HG03196 (cell line): ENCODE data around the gene CHRNB4.

ENCODE experiments used
- ATAC-seq: cut with Tn5 transposase; IDR thresholded peaks from one replicate; pipeline ENCODE4 v1.9.1; 2021; ENCODE audit not compliant: unreplicated experiment

The CHRNB4 gene

DNA sequence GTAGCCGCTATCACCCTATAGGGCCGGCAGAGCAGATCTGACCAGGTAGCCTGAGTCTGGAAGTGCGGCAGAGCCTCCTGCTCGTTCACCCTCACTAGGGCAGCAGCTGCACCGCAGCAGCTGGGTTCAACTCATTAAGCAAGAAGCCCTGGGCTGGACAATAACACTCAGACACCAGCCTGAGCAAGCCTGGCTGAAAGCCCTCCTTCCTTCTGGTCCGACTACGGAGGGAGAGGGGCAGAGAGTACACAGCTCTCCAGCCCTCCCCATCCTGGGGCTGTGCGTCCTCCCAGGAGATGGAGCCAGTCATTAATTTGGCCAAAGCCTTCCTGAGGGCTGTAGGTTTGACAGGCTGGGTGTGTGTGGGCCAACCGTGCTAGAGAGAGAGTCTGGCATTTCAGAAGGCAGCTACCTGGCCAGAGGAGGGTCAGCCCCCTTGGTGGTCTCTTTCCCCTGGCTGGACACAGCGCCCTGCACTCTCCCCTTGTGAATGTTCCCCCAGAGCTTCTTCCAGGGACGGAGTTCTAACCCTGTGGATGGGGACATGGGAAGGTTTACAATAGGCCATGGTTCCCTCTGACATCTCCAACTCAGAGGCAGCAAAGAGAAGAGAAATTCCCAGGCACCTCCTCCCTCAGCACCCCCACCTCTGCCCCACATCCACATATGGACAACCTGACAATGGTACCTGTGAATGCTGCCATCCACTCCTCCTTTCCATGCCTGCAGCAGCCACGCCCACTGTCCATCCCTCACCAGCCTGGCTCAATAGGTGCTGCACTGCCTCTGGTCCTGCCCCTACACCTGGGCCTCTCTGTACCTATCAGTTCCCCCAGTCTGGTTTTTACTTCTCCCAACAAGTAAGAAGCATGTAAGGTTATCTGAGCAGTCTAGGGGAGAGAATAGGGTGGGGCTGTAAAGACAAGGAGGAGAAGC is 6.5 kb downstream of the CHRNB4 start:
- no peak for ATAC-seq

DNA sequence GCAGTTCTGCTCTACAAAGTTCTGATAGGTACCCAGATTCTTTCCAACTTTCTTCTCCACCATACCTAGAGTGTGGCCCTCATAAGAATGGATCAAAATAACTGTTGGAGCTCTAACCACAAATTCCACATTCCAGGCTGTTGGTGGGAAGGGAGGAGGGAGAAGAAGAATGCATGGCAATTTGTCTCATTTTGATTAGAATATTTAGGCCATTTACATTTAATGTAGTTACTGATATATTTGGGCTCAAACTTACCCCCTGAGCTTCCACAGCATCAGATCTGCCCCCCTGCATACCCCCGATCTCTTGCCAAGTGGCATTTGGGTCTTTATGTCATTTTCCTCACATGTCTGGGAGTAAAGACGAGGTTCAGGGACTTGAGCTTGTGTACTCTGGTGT is 7.7 kb downstream of the CHRNB4 start:
- no peak for ATAC-seq

DNA sequence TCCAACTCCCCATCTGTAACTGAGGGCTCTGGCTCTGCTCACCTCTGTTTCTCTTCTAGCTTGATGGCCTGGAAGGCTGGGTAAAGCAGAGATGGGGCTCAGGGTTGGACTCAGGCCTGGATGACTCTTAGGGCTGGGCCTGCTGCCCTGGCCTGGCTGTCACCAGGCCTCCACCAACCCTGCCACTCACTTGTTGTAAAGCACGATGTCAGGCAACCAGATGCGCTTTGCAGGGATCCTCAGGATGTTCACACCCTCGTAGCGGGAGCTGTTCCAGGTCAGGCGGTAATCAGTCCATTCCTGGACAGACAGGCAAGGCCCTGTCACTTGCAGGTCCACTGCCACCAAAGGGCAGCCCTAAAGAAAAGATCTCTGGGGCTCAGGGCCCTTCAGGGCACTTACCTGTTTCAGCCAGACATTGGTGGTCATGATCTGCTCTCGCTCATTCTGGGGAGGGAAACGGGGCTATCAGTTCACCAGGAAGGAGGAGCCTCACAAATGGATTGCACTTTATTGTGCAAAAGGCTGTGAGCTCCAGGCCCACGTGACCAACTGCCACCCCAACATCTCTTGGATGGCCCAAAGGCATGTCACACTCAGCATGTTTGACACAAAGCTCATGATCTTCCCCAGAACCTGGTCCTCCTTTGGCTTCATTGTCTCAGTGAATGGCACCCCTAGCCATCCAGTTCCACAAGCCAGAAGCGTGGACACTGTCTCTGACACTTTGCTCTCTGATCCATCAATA is 9.9 kb downstream of the CHRNB4 start:
- no peak for ATAC-seq

DNA sequence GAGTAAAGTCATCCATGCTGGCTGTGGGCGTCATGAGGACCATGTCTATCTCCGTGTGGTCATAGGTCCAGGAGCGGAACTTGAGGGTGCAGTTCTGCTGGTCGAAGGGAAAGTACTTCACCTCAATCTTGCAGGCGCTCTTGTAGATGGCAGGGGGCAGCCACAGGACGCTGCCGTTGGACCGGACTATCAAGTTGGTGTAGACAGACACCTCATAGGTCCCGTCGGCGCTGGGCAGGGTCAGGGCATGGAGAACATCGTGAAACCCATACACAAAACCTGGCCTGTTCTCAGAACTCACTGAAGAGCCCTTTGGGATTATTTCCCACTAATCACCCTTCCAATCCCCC is 11.3 kb downstream of the CHRNB4 start:
- no peak for ATAC-seq

DNA sequence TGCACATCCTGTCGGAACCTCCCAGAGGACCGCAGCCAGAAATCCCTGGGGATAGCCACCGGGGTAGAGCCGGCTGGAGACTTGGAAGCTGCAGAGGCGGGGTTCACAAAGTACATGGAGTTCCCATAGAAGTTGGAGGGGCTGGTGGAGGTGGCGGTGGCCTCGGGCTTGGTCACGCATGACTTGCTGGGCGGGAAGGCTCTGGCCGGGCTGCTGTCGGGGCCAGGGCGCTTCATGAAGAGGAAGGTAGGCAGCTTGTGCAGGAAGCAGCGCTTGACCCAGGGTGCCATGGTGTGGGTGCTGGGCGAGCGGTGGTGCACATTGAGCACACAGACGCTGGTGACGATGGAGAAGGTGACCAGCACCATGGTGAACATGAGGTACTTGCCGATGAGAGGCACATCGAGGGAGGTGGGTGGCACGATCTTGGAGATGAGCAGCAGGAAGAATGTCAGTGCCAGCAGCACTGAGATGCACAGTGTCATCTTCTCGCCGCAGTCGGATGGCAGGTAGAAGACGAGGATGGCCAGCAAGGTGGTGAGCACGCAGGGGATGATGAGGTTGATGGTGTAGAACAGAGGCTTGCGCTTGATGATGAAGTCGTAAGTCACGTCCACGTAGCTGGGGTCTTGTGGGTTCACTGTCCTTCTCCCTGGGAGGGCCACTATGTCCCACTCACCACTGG is 11.8 kb downstream of the CHRNB4 start:
- ATAC-seq: no peak

DNA sequence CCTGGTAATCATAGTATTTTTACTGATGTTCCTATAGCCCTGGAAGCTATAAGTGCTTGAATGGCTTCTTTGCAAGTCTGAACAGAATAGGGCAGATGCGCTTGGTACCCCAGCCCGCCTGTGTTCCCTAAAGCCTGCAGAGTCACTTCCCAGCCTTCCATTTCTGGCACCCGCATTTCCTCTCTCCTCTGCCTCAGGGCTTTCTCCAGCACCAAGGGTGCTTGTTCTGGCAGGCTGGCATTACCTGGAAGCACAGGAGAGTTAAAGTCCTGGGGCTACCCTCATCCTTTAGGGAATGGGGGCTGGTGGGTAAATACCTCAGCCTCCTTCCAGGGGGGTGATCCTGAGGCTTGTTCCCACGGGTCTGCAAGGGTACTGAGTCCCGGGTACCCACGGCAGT is 12.8 kb downstream of the CHRNB4 start:
- no peak for ATAC-seq

DNA sequence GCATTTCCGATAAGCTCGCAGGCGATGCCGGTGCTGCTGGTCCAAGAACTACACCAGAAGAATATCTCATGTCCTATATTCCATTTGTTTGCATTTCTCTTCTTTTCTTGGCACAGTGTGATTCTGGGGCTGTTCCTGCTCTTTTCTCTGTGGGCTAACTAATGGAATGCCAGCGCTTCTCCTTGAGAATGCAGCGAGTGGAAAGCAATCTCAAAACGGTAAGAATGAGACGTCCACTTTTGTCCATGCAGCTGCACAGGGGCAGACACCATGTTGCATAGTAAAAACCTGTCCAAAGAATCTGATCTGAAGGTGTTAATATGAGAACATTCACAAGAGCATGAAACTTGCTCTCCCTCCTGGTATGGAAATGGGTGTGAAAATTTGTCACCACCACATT is 13.7 kb downstream of the CHRNB4 start:
- ATAC-seq: no peak

DNA sequence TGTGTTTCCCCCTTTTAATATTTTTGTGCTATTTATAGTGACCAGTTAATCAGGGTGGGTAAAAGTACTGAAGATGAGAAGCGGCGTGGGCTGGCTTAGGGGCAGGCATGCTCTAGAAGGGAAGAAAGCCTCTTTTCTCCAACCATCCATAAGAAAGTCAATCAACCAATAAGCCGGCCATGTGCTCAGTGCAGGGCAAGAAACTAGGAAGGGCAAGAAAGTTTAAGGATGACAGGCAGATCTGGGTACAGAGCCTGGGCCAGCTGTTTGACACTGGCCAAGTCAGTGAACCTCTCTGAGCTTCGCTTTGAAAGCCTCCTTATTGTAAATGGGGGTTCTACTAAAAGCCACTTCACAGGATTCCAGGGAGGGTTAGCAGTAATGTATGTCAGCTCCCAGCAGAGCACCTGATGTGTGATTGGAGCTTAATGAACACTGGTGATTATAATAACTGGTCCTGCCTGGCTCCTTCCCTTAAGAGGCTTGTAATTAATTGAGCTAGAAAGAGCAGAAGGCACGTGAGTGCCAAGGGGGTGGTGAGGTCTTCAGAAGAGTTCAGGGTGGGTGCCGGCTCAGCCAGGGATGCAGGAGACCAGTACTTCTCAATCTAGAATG is 14.5 kb downstream of the CHRNB4 start:
- ATAC-seq: no peak

DNA sequence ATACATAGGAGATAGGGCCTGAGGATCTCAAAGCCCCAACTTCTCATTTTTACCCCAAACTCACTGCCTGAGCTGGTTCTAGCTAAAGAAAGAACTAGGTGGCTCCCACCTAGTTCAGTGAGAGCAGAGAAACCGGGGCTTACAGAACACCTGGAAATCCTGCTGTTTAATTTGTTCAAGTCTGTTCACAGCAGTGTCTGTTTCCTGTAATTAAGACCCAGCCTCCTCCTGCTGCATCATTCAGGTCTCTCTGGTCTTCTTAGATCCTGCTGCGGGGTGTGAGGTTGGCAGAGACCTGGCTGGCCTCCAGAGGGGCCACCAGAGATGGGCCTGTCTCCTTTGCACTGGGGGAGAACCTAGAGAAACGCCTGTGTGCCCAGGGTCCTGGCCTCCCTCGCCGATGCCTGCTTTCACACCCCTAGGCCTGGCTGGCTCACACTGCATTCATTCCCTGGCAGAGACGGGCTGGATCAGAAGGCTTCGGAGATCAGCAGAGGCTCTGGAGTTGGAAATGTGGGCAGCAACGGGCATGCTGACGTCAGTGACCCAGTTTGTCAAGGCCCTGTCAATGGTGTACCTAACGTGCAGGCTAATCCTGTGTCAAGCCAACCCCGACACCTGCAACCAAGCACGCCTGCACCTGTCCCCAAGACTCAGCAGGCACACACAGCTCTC is 15.3 kb downstream of the CHRNB4 start:
- no peak for ATAC-seq

DNA sequence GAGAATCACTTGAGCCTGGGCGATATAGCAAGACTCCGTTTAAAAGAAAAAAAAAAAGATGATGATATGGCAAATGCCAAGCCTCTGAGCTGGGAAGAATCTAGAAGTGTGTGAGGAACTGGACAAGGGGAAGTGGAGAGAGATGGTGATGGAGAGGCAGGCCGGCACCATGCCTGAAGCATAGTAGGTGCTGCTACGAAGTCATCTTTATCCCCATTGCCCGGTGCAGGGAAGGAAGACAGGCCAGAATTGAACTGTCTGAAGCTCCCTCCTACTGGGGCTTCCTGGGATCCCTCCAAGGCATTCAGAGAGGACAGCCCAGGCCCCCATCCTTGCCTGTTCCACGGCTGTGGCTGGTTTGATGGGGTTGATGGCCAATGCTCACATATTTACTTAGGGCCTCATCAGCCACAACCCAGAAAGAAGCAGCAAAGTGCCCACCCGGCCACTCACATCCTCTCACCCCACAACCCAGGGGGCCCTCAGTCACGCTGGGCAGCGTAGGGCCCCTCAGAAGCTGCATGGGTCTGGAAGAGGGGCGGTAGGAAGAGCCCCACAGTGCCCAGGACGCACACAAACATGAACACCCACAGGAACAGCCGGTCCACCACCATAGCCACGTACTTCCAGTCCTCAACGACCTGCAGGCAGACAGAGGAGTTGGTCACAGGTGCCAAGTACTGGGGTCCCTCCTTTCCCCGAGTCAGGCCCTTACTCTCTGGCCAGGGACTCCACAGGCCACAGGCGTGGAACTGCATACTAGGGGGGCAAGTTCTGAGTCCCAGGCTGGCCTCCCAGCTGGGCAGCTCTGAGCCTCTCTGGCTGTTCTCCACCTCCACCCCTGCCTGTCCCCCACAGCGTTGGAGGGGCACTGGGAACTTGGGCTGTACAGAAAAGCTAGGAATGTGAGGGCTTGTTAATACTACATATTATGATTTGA is 16.1 kb downstream of the CHRNB4 start:
- ATAC-seq: no peak

DNA sequence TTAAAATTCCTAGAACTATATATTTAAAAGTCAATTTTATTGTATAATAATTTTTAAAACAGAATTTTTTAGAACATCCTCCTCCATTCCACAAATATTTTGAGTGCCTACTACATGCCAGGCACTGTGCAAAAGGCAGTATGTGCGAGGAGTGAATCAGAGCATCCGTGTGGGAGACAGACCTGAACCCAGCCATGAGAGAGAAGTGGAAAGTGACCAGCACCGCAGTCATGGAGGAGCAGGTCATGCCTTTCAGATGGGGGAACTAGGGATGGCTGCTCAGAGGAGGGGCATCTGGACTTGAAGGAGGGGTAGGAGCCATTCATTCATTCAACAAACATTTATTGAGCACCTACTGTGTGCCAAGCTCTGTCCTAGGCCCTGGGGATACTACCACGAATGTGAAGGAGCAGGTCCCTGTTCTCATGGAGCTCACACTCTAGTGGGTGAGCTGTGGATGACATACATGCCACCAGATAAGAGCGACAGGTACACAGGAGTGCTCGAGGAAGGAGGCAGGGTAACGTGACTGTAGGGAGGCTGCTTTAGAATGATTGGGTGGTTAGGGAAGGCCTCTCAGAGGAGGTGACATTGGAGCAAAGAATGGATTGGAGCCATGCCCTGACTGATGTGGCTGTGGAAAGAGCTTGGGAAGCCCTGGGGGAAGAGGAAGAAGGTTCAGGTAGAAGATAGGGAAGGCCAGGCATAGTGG is 17.1 kb downstream of the CHRNB4 start:
- no peak for ATAC-seq

DNA sequence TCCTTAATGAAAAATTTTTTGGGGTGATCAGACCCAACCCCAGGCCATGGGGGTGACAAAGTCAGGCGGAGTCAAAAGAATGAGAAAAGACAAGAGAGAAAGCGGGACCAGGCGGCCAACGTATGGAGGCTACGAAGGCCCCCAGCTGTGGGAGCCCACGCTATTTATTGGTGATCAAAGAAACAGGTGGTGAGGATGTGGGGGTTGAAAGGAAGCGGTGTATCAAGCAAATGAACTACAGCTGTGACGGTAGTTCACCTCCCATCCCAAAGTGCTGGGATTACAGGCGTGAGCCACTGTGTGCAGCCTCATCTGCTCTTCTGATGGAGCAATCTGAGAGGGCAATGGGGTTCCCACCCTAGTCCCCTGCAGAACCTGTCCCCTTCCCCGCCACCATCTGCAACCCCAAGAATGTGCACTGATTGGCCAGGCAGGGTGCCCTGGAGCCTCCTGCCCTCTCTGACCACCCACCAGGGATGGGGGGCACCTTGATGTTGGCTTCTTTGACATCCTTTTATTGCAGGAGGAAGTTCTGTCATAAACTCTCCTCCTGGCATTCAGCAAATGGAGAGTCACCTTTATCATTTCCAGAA is 19.1 kb downstream of the CHRNB4 start:
- ATAC-seq: no peak

DNA sequence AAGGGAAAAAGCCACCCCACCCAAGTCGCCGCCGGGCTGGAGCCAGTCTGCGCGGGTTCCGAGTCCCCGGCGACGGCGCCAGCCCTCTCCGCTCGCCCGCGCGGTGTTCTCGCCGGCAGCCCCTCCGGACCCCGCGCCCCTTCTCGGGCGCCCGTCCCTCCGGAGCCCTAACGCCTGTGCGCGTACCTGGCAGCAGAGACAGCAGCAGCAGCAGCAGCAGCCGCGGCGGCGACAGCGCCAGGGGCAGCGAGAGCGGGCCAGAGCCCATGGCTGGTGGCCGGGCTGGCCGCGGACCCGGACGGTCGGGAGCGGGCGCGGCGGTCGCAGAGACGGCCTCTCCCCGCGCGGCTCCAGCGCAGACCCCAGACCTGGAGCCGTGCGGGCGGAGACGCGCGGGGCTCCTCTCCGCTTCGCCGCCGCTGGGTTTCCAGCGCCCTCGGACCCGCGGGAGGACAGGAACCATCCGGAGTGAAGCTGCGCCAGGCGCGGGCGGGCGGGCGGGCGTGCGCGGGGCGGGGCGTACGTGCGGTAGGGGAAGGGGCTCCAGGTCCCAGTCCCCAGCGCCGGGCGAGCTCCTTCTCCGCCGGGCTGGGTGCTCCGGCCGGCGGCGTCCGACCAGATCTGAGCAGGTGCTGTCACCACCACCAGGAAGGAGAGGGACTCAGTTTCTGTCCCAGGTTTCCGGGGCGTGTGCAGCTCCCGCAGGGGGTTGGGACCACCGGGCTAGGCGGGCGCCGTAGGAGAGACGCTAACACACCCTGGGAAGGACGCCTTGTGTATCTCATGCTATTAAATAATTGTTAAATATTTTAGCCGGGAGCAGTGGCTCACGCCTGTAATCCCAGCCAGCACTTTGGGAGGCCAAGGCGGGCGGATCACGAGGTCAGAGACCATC is 20.2 kb downstream of the CHRNB4 start, which contains the start of gene CHRNA3:
TSS of gene CHRNA3 (minus strand) at position 470 of the 895 bp plus-strand sequence. CDS start at position 268, 202 bp downstream.
- ATAC-seq: no peak

DNA sequence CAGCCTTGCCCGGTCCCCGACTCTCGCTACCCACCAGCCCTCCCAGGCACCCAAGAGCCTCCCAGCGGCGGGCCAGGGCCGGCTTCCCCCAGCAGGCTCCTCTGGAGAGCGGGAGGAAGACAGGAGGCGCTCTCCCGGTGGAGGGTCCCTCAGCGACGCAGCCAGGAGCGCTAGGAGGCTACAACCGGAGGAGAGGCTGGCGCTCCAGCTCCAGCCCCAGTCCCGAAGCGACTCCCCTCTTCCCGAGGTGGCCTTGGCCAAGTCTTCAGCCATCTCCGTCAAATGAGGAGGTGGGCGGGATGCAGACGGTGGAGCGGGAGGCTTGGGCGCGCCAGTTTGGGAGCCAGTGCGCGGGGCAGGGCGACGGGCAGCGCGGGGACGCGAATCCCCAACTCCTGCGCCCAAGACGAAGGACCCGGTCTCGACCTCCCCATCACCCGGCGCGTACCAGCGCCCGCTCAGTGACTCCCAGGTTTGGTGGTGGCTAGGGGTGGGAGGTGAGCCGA is 20.9 kb downstream of the CHRNB4 start:
- ATAC-seq: no peak

DNA sequence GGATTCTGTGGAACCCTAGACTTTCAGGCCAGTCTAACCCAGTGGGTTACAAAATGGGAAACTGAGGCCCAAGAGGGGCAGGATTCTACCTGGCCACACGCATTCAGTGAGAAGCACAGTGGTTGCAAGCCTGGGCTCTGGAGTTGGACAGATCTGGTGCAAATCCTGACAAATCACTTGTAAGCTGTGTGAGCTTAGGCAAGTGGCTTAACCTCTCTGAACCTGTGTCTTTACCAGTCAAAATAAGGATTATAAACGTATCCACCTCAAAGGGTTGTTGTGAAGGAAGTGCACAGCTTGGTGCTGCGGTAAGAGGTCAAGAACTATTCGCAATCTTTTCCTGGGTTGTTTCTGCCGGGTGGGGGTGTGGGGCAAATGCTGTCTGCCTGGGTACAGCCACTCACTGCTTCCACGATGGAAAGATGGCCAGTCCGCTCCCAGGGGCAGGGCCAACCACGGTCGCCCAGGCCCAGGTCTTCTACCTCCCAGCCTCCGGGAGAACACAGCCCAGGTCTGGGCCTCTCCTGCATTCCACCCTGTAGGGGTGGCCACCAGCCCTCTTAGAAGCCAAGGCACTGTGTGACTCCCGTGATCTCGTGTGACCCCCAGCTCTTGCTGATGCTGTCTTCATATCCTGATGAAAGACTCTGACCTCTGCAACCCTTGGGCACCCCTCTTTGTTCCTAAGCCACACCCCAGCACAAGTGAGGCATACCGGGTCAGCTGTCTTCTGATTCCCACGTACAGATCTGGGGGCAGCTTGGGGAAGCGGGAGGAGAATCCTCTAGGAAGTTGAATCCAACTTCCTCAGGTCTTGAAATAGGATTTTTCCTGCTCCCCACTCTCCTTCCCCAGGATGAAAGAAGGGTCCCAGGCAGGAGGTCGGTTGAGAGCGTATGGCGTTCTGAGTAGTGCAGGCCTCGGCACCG is 21.7 kb downstream of the CHRNB4 start:
- ATAC-seq: no peak

DNA sequence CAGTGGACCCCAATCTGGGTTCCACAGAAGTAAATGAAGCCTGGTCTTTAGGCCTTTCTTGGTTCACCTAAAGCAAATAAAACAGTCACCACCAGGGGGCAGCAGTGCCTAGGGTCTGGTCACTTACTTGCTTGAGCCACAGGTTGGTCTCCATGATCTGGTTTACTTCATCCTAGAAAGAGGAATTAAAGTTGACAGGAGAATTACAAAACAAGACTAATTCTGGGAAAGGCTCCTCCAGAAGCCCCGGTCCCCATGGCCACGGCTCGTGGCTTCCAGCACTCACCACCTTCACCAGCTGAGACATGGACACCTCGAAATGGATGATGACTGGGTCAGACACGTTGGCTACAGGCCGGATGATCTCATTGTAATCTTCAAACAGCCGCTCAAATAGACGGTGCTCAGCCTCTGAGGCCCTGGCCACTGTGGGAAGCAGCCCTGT is 22.5 kb downstream of the CHRNB4 start:
- ATAC-seq: no peak
